NB4 (cell line): ENCODE results near the gene CX3CR1.

Experiments used
- POLR2A ChIP-seq: IDR thresholded peaks from 2 replicates; pipeline ENCODE4 v1.6.1; 2011; ENCODE audit warnings: mild to moderate bottlenecking; ENCODE audit not compliant: insufficient read length; ENCODE audit errors: extremely low read depth
- TF ChIP-seq, protein P1 (sequence below): IDR thresholded peaks from one replicate; pipeline ENCODE4 v1.5.1; 2012; ENCODE audit warnings: low read depth, low read length

DNA sequence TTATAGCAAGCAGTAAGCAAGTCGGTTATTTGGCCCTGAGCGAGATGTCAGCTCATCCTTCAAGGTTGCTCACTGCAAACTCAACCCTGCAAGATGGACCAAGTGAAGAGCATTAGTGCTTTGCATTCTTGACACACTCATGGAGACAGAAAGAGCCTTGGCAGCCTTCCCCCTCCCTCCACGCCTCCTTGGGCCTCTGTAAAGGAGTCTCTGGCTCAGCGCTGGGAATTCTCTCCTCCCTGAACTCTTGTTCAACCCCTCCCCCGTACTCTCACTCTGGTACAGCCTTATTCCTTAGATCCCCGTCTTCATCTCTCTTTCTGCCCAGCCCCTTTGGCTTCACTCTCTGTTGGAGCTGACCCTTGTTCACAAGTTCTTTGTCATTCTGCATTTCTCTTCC is 2.2 kb upstream of the CX3CR1 start:
- TF ChIP-seq, protein P1, sequence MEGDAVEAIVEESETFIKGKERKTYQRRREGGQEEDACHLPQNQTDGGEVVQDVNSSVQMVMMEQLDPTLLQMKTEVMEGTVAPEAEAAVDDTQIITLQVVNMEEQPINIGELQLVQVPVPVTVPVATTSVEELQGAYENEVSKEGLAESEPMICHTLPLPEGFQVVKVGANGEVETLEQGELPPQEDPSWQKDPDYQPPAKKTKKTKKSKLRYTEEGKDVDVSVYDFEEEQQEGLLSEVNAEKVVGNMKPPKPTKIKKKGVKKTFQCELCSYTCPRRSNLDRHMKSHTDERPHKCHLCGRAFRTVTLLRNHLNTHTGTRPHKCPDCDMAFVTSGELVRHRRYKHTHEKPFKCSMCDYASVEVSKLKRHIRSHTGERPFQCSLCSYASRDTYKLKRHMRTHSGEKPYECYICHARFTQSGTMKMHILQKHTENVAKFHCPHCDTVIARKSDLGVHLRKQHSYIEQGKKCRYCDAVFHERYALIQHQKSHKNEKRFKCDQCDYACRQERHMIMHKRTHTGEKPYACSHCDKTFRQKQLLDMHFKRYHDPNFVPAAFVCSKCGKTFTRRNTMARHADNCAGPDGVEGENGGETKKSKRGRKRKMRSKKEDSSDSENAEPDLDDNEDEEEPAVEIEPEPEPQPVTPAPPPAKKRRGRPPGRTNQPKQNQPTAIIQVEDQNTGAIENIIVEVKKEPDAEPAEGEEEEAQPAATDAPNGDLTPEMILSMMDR, result no peak
- no peak for TF ChIP-seq POLR2A
